GM23338 (cell line): Measurements from ENCODE around the gene ZNF841. TPM values are rescaled to one million over a fixed set of nuclear protein-coding genes. Genes with fewer than 3 reads are reported as not detected.
"Not testable (repeated sequence)": the region's sequence is repeated elsewhere in the genome, so short reads cannot be mapped to it uniquely, and the experiment has no call there.

Experiments used
- ATAC-seq: fragments of 200-7000 bp; cut with Tn5 transposase; 3 replicates; pipeline ENCODE4 v1.9.1; 2020
- DNase-seq: peaks from one replicate; pipeline ENCODE4 v3.0.0-alpha.2; 2015; ENCODE audit warnings: low spot score
- H2AFZ ChIP-seq: fragments of 200-600 bp; sonication (generic); 2 replicates; pipeline ENCODE4 v1.8.0; 2016; ENCODE audit warnings: antibody characterized with exemption, mild to moderate bottlenecking, moderate library complexity
- H3F3A ChIP-seq: fragments of 200-600 bp; sonication (generic); replicated peaks from 2 replicates; pipeline ENCODE4 v1.8.0; 2017; ENCODE audit warnings: antibody characterized with exemption, mixed run types, low read depth
- H3K27ac ChIP-seq: fragments of 200-600 bp; sonication (generic); 2 replicates; pipeline ENCODE4 v1.6.1; 2016; ENCODE audit warnings: low read depth
- H3K27me3 ChIP-seq: fragments of 200-600 bp; sonication (generic); 2 replicates; pipeline ENCODE4 v1.8.0; 2016; ENCODE audit warnings: mild to moderate bottlenecking, mixed run types, moderate library complexity; ENCODE audit not compliant: insufficient read depth
- H3K36me3 ChIP-seq: fragments of 200-600 bp; sonication (generic); 2 replicates; pipeline ENCODE4 v1.8.0; 2016; ENCODE audit warnings: mild to moderate bottlenecking; ENCODE audit not compliant: insufficient read depth
- H3K4me1 ChIP-seq: fragments of 200-600 bp; sonication (generic); 2 replicates; pipeline ENCODE4 v1.8.0; 2016; ENCODE audit warnings: mild to moderate bottlenecking, moderate library complexity; ENCODE audit not compliant: insufficient read depth
- H3K4me2 ChIP-seq: fragments of 200-600 bp; sonication (generic); 2 replicates; pipeline ENCODE4 v1.7.1; 2017; ENCODE audit warnings: mixed run types
- H3K4me3 ChIP-seq: fragments of 200-600 bp; sonication (generic); 2 replicates; pipeline ENCODE4 v1.6.1; 2016; ENCODE audit warnings: mixed run types
- H3K79me2 ChIP-seq: fragments of 200-600 bp; sonication (generic); replicated peaks from 2 replicates; pipeline ENCODE4 v1.8.0; 2017; ENCODE audit warnings: mild to moderate bottlenecking; ENCODE audit not compliant: insufficient read depth
- H3K9me2 ChIP-seq: fragments of 200-600 bp; sonication (generic); 2 replicates; pipeline ENCODE4 v1.8.0; 2017; ENCODE audit not compliant: insufficient read depth
- H4K20me1 ChIP-seq: fragments of 200-600 bp; sonication (generic); replicated peaks from 2 replicates; pipeline ENCODE4 v1.8.0; 2017; ENCODE audit warnings: mild to moderate bottlenecking; ENCODE audit not compliant: insufficient read depth
- H3K27ac Mint-ChIP-seq: 2 replicates; pipeline ENCODE4 v1.8.0; 2020; ENCODE audit warnings: inconsistent platforms, mild to moderate bottlenecking, moderate library complexity, mixed read lengths
- H3K27me3 Mint-ChIP-seq: 3 replicates; pipeline ENCODE4 v1.8.0; 2022; ENCODE audit warnings: low read depth, mild to moderate bottlenecking, moderate library complexity, mixed read lengths, inconsistent platforms; ENCODE audit not compliant: insufficient read depth, poor library complexity
- H3K36me3 Mint-ChIP-seq: 3 replicates; pipeline ENCODE4 v1.8.0; 2021; ENCODE audit warnings: low read depth, mild to moderate bottlenecking, inconsistent platforms, moderate library complexity, mixed read lengths
- H3K4me1 Mint-ChIP-seq: 3 replicates; pipeline ENCODE4 v1.8.0; 2020; ENCODE audit warnings: mild to moderate bottlenecking, inconsistent platforms, mixed read lengths
- H3K4me3 Mint-ChIP-seq: 3 replicates; pipeline ENCODE4 v1.8.0; 2021; ENCODE audit warnings: moderate library complexity, mild to moderate bottlenecking, inconsistent platforms, mixed read lengths
- H3K9me3 Mint-ChIP-seq: 3 replicates; pipeline ENCODE4 v1.8.0; 2020; ENCODE audit warnings: moderate library complexity, mild to moderate bottlenecking, inconsistent platforms, mixed read lengths
- EZH2phosphoT487 ChIP-seq: fragments of 200-600 bp; sonication (generic); IDR thresholded peaks from one replicate; pipeline ENCODE4 v1.8.1; 2018; ENCODE audit warnings: antibody characterized with exemption; ENCODE audit not compliant: unreplicated experiment
- JUNB ChIP-seq: IDR thresholded peaks from one replicate; pipeline ENCODE4 v1.6.1; 2016; ENCODE audit warnings: antibody characterized with exemption; ENCODE audit not compliant: unreplicated experiment
- POLR2AphosphoS5 ChIP-seq: IDR thresholded peaks from 2 replicates; pipeline ENCODE4 v1.6.1; 2016; ENCODE audit warnings: antibody characterized with exemption, low read depth
- STAT1 ChIP-seq: IDR thresholded peaks from one replicate; pipeline ENCODE4 v1.6.1; 2016; ENCODE audit warnings: antibody characterized with exemption; ENCODE audit not compliant: unreplicated experiment
- ZNF331 ChIP-seq: fragments of 250-450 bp; sonication (Bioruptor Pico); IDR thresholded peaks from 2 replicates; pipeline ENCODE4 v1.5.0; 2020; ENCODE audit warnings: low read depth, mild to moderate bottlenecking, moderate library complexity
- ZNF462 ChIP-seq: fragments of 250-450 bp; sonication (Bioruptor Pico); IDR thresholded peaks from 2 replicates; pipeline ENCODE4 v1.5.0; 2020; ENCODE audit warnings: mild to moderate bottlenecking, moderate library complexity
- polyA plus RNA-seq: library from polyadenylated mRNA; unstranded; fragments of >200 nt; fragmentation: Nextera tagmentation; extraction: Ambion mirVana; gene quantifications from 2 replicates; pipeline ENCODE4 v1.2.1, GENCODE V29; 2016
- total RNA-seq: library from RNA; depleted of rRNA; stranded (reverse); fragments of >200 nt; shearing (Covaris generic); gene quantifications from 2 replicates; pipeline ENCODE4 v1.2.3, GENCODE V29; 2014

The ZNF841 gene
- total and polyA plus RNA-seq, 2 experiments from 2014 or later, result 5.3 to 12.8 TPM

- no peak for TF ChIP-seq ZNF462 (CRISPR knock-in tag)
- no peak for TF ChIP-seq POLR2AphosphoS5
- no peak for TF ChIP-seq EZH2phosphoT487
- no peak for TF ChIP-seq STAT1
- no peak for TF ChIP-seq JUNB
- TF ChIP-seq ZNF331 (CRISPR knock-in tag), result no peak
These were observed 30.2 kb downstream of the ZNF841 start (continued) for GRCh38 chr19:52065399-52065798.

GRCh38 chr19:52056480-52056879, 39.1 kb downstream of the ZNF841 start:
- not testable (repeated sequence) for H3K27ac ChIP-seq, DNase-seq, H3K4me3 ChIP-seq, H3F3A ChIP-seq, H3K36me3 ChIP-seq, H3K27me3 Mint-ChIP-seq, H3K4me1 Mint-ChIP-seq, H3K9me2 ChIP-seq, ATAC-seq, H4K20me1 ChIP-seq, H3K4me3 Mint-ChIP-seq, H3K79me2 ChIP-seq, H3K27me3 ChIP-seq, H3K4me1 ChIP-seq, H2AFZ ChIP-seq, H3K4me2 ChIP-seq, H3K27ac Mint-ChIP-seq
- Mint-ChIP-seq H3K36me3 (peaks cover 73% of the 10 kb centered on the region), H3K9me3 (peaks cover 88% of the 10 kb centered on the region)

GRCh38 chr19:52051736-52052135, 43.8 kb downstream of the ZNF841 start:
- not testable (repeated sequence) for H3K9me2 ChIP-seq, H3K27me3 ChIP-seq, H3K4me3 ChIP-seq, H3K4me3 Mint-ChIP-seq, H4K20me1 ChIP-seq, DNase-seq, H3K36me3 ChIP-seq, H3K27ac ChIP-seq, H2AFZ ChIP-seq, H3K27me3 Mint-ChIP-seq, H3K4me2 ChIP-seq, H3K27ac Mint-ChIP-seq, H3F3A ChIP-seq, ATAC-seq, H3K4me1 ChIP-seq, H3K79me2 ChIP-seq
- H3K4me1 Mint-ChIP-seq, result peaks cover 10% of the 10 kb centered on the region
- peaks cover 50% of the 10 kb centered on the region for H3K36me3 Mint-ChIP-seq
- H3K9me3 Mint-ChIP-seq, result peaks cover 65% of the 10 kb centered on the region
